ENCODE measurements around the gene ASGR2.

The ASGR2 gene

GRCh38 chr17:7058831-7059447 lies 55.7 kb downstream of the ASGR2 start:
- no peak overlapping the region for H3K4me3 ChIP-seq (ENCODE audit: low read depth, low read length)
- DNase-seq (ENCODE audit: low read depth): no peak
- no peak for TF ChIP-seq CTCF (IDR thresholded peaks at IDR 0.05; ENCODE audit: insufficient read depth, low read depth, low read length, missing control alignments)

- no peak for TF ChIP-seq CTCF (IDR thresholded peaks at IDR 0.05; ENCODE audit: insufficient read depth, low read depth, low read length, missing control alignments)
- no peak for DNase-seq (ENCODE audit: low read depth)
- no peak overlapping the region for H3K4me3 ChIP-seq (ENCODE audit: low read depth, low read length)
Observed at GRCh38 chr17:7056386-7056785, 58.2 kb downstream of the ASGR2 start.
